Mucosa of stomach (tissue), 1 donor: ENCODE measurements around the gene ARL6IP5.

ENCODE experiments used
- H3K27me3 ChIP-seq: one replicate; pipeline ENCODE4 v1.7.0; 2013; ENCODE audit warnings: mild to moderate bottlenecking, low read length; ENCODE audit not compliant: control insufficient read depth, insufficient read depth
- H3K36me3 ChIP-seq: one replicate; pipeline ENCODE4 v1.7.0; 2013; ENCODE audit warnings: low read length; ENCODE audit not compliant: control insufficient read depth, insufficient read depth
- H3K4me1 ChIP-seq: one replicate; pipeline ENCODE4 v1.7.0; 2013; ENCODE audit warnings: mild to moderate bottlenecking, low read length; ENCODE audit not compliant: control insufficient read depth, insufficient read depth
- H3K4me3 ChIP-seq: one replicate; pipeline ENCODE4 v1.7.0; 2013; ENCODE audit warnings: low read length
- H3K9ac ChIP-seq: one replicate; pipeline ENCODE4 v1.7.0; 2013; ENCODE audit warnings: mild to moderate bottlenecking, low read length, moderate library complexity
- H3K9me3 ChIP-seq: one replicate; pipeline ENCODE4 v1.7.0; 2013; ENCODE audit warnings: mild to moderate bottlenecking, low read length, moderate library complexity; ENCODE audit not compliant: control insufficient read depth
- donor health status: Pancreatic carcinoma.

Gene ARL6IP5

GRCh38 chr3:69090021-69090420, 5.3 kb downstream of the ARL6IP5 start:
- Histone ChIP-seq H3K27me3 (no peaks in the 10 kb centered on the region), H3K9me3 (no peaks in the 10 kb centered on the region), H3K9ac (peak overlapping the region; percentile 10), H3K4me3 (no peak overlapping the region), H3K4me1 (peaks cover 45% of the 10 kb centered on the region), H3K36me3 (no peaks in the 10 kb centered on the region)

- no peaks in the 10 kb centered on the region for H3K9me3 ChIP-seq
- no peak overlapping the region for H3K9ac ChIP-seq
- no peaks in the 10 kb centered on the region for H3K27me3 ChIP-seq
- peaks cover 54% of the 10 kb centered on the region for H3K4me1 ChIP-seq
- H3K36me3 ChIP-seq, result no peaks in the 10 kb centered on the region
- no peak overlapping the region for H3K4me3 ChIP-seq
Observed at GRCh38 chr3:69091389-69092029, 6.8 kb downstream of the ARL6IP5 start.

- Histone ChIP-seq H3K4me3 (no peak overlapping the region), H3K4me1 (peaks cover 54% of the 10 kb centered on the region), H3K9me3 (no peaks in the 10 kb centered on the region), H3K9ac (no peak overlapping the region), H3K27me3 (no peaks in the 10 kb centered on the region), H3K36me3 (no peaks in the 10 kb centered on the region)
Observed at GRCh38 chr3:69092030-69092516, 7.3 kb downstream of the ARL6IP5 start.

GRCh38 chr3:69094467-69095205, 9.9 kb downstream of the ARL6IP5 start:
- Histone ChIP-seq H3K4me1 (peaks cover 39% of the 10 kb centered on the region), H3K9ac (no peak overlapping the region), H3K9me3 (no peaks in the 10 kb centered on the region), H3K4me3 (no peak overlapping the region), H3K36me3 (no peaks in the 10 kb centered on the region), H3K27me3 (no peaks in the 10 kb centered on the region)

DNA sequence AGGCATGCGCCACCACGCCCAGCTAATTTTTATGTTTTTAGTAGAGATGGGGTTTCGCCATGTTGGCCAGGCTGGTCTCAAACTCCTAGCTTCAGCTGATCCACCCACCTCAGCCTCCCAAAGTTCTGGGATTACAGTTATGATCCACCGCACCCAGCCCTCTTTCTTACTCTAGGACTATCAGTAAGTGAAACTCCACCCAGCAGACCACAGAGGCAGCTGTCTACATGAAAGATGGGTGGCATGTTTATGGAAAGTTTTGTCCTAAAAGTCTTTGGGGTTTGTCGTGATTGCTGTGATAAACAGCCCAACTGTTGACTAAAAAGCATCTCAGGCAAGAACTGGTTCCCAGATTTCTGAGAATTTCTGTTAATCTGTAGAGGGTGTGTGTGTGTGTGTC, 10.9 kb downstream of the ARL6IP5 start:
- Histone ChIP-seq H3K4me1 (peaks cover 29% of the 10 kb centered on the region), H3K9me3 (no peaks in the 10 kb centered on the region), H3K36me3 (no peaks in the 10 kb centered on the region), H3K9ac (no peak overlapping the region), H3K4me3 (no peak overlapping the region), H3K27me3 (no peaks in the 10 kb centered on the region)

- Histone ChIP-seq H3K9ac (no peak overlapping the region), H3K4me3 (no peak overlapping the region), H3K4me1 (peaks cover 24% of the 10 kb centered on the region), H3K27me3 (no peaks in the 10 kb centered on the region), H3K36me3 (no peaks in the 10 kb centered on the region), H3K9me3 (no peaks in the 10 kb centered on the region)
Observed at GRCh38 chr3:69096299-69096698, 11.6 kb downstream of the ARL6IP5 start.

DNA sequence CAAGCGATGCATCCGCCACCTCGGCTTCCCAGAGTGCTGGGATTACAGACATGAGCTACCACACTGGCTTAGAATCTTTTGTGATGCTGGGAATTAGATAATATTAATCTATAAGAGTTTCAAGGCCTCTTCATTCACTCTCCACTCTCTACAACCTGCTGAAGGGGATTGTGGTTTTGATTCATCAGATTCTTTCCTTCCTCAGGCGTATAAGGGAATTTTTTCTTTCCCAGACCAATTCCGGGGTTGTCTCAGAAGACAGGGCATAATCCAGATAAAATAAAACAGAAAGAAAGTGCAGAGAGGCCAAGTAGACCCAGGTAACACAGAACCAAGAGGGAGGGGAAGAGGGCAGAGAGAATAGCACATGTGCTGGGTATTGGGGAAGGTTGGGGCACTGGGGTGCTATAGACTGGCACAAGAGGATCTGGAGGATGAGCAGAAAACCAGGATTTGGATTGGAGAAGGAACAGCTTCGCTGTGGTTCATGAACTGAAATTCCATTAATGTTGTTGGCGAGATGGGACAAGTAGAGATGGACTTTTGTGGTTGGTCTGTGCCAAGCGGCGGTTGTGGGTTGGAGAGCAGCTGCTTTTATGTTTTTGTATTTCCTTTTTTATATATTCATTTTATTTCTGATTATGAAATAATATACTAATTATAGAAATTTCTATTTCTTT, 12.8 kb downstream of the ARL6IP5 start:
- no peak overlapping the region for H3K9ac ChIP-seq
- H3K4me1 ChIP-seq, result peaks cover 21% of the 10 kb centered on the region
- no peaks in the 10 kb centered on the region for H3K36me3 ChIP-seq
- H3K27me3 ChIP-seq, result no peaks in the 10 kb centered on the region
- no peak overlapping the region for H3K4me3 ChIP-seq
- H3K9me3 ChIP-seq, result no peaks in the 10 kb centered on the region

DNA sequence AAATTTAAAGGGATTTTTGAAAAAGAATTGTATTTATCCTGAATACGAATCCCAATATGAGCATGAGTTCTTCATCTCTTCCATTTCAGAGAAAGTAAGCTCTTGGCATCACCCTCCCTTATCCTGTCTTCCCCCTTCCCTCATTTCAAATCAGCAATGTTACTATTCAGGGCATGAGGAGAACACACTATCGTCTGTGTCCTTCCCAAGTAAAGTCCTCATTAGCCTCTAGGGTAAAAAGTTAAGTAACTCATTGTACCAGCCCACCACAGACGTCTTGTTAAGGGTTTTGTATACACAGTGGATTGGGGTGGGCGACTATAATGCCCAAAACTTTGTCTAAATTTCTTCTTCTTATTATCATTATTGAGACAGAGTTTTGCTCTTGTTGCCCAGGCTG, 14.8 kb downstream of the ARL6IP5 start:
- no peaks in the 10 kb centered on the region for H3K27me3 ChIP-seq
- peaks cover 9% of the 10 kb centered on the region for H3K4me1 ChIP-seq
- H3K9ac ChIP-seq, result no peak overlapping the region
- H3K9me3 ChIP-seq, result no peaks in the 10 kb centered on the region
- H3K36me3 ChIP-seq, result no peaks in the 10 kb centered on the region
- H3K4me3 ChIP-seq, result no peak overlapping the region

DNA sequence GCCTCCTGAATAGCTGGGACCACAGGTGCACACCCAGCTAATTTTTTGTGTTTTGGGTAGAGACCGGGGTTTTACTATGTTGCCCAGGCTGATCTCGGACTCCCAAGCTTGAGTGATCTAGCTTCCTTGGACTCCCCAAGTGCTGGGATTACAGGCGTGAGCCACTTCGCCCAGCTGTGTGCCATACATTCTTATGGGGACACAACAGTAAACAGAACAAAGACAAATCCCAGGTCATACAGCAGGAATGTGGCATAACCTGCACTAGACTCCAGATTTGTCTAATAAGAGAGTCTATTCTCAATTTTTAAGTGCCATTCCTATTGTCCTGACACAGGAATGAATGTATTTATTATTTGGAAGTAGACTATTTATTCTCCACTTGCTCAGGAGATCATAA, 17.6 kb downstream of the ARL6IP5 start:
- Histone ChIP-seq H3K4me1 (no peaks in the 10 kb centered on the region), H3K36me3 (no peaks in the 10 kb centered on the region), H3K4me3 (no peak overlapping the region), H3K9me3 (no peaks in the 10 kb centered on the region), H3K27me3 (no peaks in the 10 kb centered on the region), H3K9ac (no peak overlapping the region)

GRCh38 chr3:69103123-69103522, 18.4 kb downstream of the ARL6IP5 start:
- H3K9ac ChIP-seq, result no peak overlapping the region
- H3K9me3 ChIP-seq, result no peaks in the 10 kb centered on the region
- H3K4me3 ChIP-seq, result no peak overlapping the region
- no peaks in the 10 kb centered on the region for H3K36me3 ChIP-seq
- no peaks in the 10 kb centered on the region for H3K4me1 ChIP-seq
- no peaks in the 10 kb centered on the region for H3K27me3 ChIP-seq

GRCh38 chr3:69104586-69104985, 19.8 kb downstream of the ARL6IP5 start:
- H3K27me3 ChIP-seq, result no peaks in the 10 kb centered on the region
- H3K9me3 ChIP-seq, result no peaks in the 10 kb centered on the region
- H3K4me3 ChIP-seq, result no peak overlapping the region
- H3K4me1 ChIP-seq, result no peaks in the 10 kb centered on the region
- H3K36me3 ChIP-seq, result no peaks in the 10 kb centered on the region
- no peak overlapping the region for H3K9ac ChIP-seq

GRCh38 chr3:69105320-69105719, 20.6 kb downstream of the ARL6IP5 start:
- Histone ChIP-seq H3K27me3 (no peaks in the 10 kb centered on the region), H3K9ac (no peak overlapping the region), H3K9me3 (no peaks in the 10 kb centered on the region), H3K4me1 (no peaks in the 10 kb centered on the region), H3K4me3 (no peak overlapping the region), H3K36me3 (no peaks in the 10 kb centered on the region)
